Measurements from ENCODE around the gene OS9.
"Not testable (repeated sequence)": the region's sequence is repeated elsewhere in the genome, so short reads cannot be mapped to it uniquely, and the experiment has no call there.

The OS9 gene

DNA sequence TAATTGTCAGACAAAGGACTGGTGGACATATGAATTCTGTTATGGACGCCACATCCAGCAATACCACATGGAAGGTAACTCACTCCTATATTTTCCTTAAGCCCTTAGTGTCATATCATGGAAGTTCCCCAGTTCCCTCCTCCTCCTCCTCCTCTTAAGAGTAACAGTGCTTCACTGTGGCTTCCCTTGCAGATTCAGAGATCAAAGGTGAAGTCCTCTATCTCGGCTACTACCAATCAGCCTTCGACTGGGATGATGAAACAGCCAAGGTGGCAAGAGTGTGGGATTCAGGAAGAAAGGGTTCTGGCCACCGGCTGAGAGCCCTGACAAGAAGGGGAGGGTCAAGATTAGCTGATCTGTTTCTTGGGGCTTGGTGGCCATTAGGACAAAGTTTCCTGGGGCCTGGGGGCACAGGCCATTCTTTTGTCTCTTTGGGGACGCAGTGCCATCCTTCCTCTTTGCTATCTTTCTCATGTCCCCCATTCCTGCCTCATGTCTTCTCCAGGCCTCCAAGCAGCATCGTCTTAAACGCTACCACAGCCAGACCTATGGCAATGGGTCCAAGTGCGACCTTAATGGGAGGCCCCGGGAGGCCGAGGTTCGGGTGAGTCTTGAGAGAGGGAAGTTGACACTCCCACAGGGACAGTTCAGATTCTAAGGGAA, 2.0 kb downstream of the OS9 start:
- no peak for DNase-seq

DNA sequence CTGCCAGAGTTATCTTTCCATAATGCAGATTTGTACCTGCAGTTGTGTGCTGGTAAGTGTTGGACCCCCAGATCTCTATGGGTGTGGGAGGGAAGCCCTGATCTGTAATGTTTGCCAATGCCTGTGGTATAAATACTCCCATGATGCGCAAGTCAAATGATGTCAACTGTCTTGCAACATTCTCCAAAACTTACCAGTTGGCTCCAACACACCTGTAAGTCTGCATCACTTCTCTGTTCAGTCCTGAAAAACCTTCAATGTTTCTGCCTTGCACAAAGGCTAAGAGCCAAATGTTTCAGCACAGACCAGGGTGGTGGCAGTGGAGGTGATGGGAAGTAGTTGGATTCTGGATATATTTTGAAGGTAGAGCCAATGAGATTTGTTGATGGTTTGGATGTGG, 3.1 kb downstream of the OS9 start:
- DNase-seq = no peak

DNA sequence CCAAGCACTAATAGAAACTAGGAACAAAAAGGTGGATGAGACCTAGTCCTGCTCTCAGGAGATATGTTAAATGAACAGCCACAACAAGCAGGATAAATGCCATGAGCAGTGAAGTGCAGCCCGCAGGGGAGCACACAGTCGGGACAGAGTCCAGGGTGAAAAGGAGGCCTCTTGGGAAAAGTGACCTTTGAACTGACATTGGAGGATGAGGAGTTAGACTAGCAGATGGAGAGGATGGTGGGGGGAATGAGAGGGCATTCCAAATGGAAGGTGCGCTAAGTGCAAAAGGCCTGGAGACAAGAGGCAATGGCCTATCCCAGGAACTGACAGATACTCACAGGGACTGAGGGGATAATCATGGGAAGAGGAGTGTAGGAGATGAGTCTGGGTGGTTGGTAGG, 4.5 kb downstream of the OS9 start:
- DNase-seq = no peak

DNA sequence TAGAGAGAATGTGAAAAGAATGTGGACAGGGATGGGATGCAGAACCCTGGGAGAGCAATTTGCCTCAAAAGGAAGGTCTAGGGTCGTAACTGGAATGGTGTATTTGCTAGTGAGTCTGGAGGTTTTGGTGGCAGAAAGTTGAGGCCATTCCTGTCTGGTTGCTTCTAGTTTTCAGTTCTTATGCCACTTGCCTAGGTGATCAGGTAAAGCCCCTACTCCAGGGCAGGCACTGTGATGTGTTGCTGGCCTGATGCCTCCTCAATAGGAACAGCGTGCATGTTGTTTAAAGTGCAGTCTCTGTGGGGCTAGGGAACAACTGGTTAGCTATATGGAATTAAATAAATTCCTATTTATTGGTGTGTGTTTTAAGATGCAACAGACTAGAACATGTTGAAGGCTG, 6.4 kb downstream of the OS9 start:
- no peak for DNase-seq

DNA sequence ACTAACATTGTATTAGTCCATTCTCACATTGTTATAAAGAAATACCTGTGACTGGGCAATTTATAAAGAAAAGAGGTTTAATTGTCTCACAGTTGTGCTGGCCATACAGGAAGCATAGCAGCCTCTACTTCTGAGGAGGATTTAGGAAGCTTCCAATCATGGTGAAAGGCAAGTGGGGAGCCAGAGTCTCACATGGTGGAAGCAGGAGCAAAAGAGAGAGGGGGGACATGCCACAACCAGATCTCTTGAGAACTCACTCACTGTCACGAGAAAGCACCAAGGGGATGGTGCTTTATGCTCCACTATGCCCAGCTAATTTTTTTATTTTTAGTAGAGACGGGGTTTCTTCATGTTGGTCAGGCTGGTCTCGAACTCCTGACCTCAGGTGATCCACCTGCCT, 13.3 kb downstream of the OS9 start:
- no peak for DNase-seq

DNA sequence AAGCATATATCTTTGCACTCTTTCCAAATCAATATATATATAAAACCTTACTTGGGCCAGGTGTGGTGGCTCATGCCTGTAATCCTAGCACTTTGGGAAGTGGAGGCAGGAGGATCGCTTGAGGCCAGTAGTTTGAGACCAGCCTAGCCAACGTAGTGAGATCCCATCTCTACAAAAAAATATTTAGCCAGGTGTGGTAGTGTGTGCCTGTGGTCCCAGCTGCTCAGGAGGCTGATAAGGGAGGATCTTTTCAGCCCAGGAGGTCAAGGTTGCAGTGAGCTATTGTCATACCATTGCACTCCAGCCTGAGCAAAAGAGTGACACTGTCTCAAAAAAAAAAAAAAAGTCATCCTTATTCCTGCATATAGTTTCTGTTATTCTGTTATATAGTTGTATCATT, 14.4 kb downstream of the OS9 start:
- DNase-seq = no peak

DNA sequence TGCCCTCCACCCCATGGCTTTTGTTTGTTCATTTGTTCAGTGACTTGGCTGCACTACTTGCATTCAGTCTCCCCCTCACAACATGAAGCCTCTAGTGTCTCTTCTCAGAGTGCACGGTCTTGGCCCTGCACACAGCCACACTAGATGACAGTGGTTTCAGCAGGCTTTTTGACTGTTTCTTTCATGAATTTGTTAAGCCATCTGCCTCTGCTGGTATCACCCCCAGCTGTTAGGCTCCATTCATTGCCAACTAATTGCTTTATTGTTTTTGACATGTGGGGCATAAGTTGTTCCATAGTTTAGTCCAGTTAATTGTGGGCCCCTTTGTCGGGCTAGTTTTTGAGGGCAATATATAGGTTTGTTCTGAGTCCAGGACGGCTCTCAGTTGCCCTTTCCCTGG, 18.8 kb downstream of the OS9 start:
- no peak for DNase-seq

DNA sequence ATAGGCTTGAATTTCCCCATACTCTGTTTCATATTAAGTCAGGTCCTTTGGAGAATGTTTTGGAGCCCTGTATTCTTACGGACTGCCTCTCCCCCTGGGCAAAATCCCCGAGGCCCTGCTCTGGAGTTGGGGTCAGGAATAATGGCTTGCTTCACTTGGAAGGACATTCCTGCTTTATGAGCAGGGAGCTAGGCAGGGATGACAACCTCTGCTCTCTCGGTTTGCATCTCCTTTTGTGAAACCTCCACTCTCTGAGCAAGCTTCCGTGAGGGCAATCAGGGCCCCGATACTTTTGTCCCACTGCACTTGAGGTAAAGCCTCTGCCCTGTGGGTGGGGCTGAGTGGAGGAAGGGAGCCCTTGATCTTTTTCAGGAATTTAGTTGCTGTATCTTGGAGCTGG, 19.3 kb downstream of the OS9 start:
- no peak for DNase-seq

DNA sequence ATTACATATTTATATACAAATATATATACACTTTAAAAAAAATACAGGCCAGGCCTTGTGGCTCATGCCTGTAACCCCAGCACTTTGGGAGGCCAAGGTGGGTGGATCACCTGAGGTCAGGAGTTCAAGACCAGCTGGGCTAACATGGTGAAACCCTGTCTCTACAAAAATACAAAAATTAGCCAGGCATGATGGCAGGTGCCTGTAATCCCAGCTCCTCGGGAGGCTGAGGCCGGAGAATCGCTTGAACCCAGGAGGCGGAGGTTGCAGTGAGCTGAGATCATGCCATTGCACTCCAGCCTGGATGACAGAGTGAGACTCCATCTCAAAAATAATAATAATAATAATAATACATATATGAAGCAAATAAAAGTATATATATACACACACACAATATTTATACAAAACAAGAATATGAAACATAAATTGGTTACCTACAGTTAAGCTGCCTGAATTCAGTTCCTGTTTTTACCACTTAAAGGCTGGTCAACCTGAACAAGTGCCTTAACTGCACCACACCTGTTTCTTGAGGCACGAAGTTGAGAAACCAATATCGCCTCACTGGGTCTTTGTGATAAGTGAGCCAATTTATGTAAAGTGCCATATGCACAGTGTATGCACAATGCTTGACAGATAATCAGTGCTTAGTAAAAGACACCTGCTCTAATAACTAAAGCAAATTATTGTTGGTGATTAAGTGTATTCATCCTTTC, 21.3 kb downstream of the OS9 start:
- not testable (repeated sequence) for DNase-seq

DNA sequence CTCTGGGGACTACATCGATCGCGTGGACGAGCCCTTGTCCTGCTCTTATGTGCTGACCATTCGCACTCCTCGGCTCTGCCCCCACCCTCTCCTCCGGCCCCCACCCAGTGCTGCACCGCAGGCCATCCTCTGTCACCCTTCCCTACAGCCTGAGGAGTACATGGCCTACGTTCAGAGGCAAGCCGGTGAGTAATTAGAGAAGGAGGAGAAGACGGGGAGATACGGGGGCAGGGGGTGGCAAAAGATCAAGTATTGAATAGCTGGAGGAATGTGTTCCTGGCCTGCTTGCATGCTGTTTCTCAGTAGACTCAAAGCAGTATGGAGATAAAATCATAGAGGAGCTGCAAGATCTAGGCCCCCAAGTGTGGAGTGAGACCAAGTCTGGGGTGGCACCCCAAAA, 21.9 kb downstream of the OS9 start:
- DNase-seq = no peak

DNA sequence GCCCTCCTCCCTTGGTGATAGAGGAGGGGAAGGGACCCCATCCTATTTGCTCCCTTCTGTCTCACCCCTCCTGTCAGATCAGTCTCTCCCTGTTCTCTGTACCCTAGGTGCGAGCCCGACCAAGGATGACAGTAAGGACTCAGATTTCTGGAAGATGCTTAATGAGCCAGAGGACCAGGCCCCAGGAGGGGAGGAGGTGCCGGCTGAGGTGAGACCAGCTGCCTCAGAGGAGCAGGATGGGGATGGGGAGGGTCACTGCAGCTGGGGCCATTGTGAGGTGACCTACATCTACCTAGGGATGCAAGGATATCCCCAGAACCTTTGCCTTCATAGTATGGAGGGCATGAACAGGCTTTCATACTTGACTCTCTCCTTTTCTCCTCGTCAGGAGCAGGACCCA, 22.4 kb downstream of the OS9 start:
- no peak for DNase-seq

DNA sequence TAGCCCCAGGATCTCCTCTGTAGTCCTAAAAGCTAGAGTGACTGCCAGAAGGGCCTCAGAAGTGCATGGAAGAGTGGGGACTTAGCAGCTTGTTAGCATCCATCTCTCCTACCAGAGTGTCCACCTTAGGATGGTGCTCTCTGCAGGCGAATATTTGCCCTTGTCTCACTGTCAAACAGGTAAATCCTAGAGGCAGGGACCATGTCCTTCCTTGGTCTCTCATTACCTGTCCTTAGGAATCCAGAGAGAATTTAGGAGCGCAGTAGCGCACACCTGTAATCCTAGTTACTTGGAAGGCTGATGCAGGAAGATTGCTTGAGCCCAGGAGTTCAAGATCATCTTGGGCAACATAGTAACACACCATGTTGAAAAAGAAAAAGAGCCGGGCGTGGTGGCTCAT, 23.2 kb downstream of the OS9 start:
- DNase-seq = no peak

DNA sequence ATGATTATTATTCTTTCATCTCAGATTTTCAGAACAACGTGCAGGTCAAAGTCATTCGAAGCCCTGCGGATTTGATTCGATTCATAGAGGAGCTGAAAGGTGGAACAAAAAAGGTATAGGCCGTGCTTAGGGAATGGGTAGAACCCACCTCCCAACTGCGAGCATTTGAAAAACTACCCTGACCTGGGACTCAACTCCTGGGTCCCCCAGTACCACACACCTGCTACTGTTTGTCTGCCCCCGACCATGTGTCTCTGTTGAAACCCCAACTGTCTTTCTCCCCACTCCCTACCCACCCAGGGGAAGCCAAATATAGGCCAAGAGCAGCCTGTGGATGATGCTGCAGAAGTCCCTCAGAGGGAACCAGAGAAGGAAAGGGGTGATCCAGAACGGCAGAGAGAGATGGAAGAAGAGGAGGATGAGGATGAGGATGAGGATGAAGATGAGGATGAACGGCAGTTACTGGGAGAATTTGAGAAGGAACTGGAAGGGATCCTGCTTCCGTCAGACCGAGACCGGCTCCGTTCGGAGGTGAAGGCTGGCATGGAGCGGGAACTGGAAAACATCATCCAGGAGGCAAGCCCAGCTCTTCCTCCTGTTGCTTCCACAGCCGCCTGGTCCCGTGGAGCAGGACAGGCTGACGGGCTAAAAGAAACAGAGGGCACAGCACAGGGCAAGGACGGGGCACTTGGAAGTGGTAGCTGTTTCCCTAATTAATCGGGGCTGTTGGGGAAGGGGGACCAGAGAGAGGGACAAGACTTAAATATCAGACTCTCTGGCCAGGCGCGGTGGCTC, 24.1 kb downstream of the OS9 start:
- no peak for DNase-seq

DNA sequence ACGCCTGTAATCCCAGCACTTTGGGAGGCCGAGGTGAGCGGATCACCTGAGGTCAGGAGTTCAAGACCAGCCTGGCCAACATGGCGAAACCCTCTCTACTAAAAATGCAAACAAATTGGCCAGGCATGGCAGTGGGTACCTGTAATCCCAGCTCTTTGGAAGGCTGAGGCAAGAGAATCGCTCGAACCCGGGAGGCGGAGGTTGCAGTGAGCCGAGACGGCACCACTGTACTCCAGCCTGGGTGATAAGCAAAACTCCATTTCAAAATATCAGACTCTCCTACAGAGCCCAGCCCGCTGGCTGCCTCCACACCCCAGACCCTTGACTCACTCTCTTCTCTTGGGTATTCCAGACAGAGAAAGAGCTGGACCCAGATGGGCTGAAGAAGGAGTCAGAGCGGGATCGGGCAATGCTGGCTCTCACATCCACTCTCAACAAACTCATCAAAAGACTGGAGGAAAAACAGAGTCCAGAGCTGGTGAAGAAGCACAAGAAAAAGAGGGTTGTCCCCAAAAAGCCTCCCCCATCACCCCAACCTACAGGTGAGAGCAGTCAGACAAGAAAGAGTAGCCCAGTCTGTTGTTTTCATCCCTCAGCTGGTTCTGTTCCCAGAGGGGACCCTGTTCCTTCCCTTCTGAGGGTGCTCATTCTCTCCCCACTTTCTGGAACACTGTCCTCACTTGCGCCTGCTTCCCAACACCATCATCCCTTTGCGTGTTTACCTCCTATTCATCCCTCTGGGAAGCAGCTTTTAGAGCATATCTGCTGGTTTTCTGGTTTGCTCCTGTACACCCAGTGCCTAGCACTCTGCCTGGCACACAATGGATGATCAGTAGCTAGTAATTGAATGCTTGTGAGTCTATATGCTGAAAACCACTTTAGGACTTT, 25.0 kb downstream of the OS9 start:
- DNase-seq = no peak

DNA sequence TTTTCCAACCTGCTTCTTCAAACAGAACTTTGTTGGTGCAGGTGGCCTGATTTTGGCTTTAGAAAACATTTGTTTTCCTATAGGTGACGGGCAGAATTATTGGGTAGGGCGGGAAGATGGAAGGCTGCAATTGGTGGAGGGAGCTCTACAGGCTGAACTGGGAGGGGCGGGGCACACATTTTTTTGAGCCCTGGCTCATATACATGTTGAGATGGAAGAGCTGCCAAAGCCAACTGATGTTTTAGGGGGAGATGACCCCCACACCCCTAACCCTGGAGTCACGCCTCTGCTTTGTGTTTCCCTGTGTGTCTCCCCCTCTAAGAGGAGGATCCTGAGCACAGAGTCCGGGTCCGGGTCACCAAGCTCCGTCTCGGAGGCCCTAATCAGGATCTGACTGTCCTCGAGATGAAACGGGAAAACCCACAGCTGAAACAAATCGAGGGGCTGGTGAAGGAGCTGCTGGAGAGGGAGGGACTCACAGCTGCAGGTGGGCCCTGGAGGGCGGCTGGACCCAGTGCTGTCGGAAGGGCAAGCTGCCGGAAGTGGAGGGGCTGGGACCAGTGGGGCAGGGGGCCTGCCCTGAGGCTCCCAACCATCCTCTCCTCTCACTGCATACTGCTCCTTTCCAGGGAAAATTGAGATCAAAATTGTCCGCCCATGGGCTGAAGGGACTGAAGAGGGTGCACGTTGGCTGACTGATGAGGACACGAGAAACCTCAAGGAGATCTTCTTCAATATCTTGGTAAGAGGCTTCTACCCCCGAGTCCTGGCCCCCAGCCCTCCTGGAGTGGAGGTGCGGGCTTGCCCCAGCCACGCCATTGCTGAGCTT, 26.1 kb downstream of the OS9 start:
- no peak for DNase-seq

DNA sequence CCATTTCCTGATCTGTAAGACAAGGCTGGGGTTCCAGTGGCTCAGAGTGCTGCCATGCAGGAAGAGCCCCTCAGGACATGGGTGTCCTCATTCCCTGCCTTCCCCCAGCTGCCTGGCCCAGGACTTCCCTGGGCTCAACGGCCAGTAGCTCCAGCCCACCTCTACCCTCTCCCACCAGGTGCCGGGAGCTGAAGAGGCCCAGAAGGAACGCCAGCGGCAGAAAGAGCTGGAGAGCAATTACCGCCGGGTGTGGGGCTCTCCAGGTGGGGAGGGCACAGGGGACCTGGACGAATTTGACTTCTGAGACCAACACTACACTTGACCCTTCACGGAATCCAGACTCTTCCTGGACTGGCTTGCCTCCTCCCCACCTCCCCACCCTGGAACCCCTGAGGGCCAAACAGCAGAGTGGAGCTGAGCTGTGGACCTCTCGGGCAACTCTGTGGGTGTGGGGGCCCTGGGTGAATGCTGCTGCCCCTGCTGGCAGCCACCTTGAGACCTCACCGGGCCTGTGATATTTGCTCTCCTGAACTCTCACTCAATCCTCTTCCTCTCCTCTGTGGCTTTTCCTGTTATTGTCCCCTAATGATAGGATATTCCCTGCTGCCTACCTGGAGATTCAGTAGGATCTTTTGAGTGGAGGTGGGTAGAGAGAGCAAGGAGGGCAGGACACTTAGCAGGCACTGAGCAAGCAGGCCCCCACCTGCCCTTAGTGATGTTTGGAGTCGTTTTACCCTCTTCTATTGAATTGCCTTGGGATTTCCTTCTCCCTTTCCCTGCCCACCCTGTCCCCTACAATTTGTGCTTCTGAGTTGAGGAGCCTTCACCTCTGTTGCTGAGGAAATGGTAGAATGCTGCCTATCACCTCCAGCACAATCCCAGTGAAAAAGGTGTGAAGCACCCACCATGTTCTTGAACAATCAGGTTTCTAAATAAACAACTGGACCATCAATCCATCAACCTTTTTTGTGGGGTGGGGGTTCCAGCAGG, 27.0 kb downstream of the OS9 start:
- no peak for DNase-seq

DNA sequence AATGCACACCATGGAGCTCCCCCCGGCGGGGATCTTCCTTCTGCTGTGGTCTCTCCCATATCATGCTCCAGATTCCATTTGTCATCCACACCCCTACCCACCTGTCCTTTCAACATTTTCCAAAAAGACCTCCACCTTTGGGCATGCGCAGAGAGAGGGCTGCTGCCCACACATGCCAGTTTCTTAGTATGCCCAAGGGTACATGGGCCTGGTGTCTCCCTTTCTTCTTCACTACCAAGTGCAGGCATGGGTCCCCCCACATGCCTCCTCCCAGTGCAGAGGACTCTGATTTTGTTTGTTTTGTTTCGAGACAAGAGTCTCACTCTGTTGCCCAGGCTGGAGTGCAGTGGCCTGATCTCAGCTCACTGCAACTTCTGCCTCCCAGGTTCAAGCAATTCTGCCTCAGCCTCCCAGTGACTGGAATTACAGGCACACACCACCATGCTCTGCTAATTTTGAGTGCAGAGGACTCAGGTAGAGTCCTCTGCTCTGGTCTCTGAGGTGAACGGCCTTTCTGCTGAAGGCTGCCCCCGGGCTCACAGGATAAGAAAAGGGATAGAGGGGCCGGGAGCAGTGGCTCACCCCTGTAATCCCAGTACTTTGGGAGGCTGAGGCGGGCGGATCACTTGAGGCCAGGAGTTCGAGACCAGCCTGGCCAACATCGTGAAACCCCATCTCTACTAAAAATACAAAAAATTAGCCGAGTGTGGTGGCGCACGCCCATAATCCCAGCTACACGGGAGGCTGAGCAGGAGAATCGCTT, 28.1 kb downstream of the OS9 start:
- DNase-seq = not testable (repeated sequence)

DNA sequence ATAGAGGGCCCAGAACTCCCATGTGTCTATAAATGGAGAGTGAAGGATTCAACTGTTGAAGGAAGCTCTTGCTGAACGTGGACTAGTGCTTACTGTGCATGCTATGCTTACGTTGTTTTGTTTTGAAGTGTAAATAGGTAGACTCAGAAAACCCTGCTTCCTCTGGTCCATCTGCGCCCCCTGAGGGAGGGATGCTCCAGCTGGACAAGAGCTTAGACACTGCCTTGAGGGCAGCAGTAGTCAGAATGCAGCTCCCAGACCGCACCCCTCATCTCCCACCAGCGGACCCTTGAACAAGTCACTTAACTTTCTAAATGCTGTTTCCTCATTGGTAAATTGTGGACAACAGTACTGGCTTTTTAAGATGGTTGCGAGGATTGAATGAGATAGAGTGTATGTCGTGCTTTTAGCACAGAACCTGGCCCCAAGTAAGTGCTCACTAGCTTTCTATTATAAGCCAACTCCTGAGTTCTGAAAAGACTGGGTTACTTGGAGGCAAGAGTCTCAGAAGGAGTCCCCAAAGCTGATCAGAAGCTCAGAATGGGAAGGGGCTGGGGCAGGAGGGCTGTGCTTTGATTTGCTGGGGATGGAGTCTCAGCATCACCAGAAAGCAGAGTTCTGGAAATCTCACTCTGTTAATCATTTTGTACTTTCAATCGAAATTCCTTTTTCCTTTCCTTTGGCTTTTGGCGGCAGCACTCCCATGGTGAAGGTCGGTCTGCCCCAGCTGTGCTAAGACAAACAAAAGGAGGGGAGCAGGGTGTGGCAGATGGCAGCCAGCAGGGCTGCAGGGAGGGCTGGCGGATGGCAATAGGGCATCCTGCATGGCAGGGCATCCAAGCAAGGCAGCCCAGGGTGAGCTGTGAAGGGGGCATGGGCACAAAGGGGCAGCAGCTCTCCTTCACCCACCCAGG, 29.0 kb downstream of the OS9 start:
- DNase-seq = peak; percentile 87

DNA sequence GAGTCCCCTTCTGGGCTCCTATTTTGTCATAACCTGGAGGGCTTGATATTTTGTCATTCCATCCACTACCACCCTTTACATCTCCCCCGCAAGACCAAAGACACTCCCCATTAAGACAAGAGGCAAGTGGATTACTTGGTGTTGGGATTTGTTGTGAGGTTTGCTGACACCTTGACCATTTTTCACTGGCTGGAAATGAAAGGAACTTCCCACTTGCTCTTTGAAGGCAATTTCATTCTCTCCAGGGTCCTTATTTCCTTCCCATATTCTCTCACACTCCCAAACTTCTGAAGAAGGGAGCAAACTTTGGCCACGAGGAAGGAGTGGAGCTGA, 29.7 kb downstream of the OS9 start:
- DNase-seq = no peak
